Umbilical cord (tissue), 2 donors: ENCODE data around the gene HHAT. TPM values are rescaled to one million over a fixed set of nuclear protein-coding genes. Genes with fewer than 3 reads are reported as not detected.

Source experiments
- DNase-seq: peaks from one replicate; pipeline ENCODE4 v3.0.0-alpha.2; 2015; ENCODE audit warnings: low spot score
- total RNA-seq: library from RNA; depleted of rRNA; stranded (reverse); fragments of >200 nt; gene quantifications from one replicate; pipeline ENCODE4 v1.2.3, GENCODE V29; 2014; ENCODE audit warnings: low replicate concordance; ENCODE audit not compliant: insufficient read depth

The HHAT gene
- total RNA-seq, 1 donor from 2014 or later, result 6.3 TPM

- DNase-seq, result no peak
These were observed 378.9 kb downstream of the HHAT start for GRCh38 chr1:210707300-210708240.

GRCh38 chr1:210709701-210710100 is 381.0 kb downstream of the HHAT start:
- no peak for DNase-seq

DNA sequence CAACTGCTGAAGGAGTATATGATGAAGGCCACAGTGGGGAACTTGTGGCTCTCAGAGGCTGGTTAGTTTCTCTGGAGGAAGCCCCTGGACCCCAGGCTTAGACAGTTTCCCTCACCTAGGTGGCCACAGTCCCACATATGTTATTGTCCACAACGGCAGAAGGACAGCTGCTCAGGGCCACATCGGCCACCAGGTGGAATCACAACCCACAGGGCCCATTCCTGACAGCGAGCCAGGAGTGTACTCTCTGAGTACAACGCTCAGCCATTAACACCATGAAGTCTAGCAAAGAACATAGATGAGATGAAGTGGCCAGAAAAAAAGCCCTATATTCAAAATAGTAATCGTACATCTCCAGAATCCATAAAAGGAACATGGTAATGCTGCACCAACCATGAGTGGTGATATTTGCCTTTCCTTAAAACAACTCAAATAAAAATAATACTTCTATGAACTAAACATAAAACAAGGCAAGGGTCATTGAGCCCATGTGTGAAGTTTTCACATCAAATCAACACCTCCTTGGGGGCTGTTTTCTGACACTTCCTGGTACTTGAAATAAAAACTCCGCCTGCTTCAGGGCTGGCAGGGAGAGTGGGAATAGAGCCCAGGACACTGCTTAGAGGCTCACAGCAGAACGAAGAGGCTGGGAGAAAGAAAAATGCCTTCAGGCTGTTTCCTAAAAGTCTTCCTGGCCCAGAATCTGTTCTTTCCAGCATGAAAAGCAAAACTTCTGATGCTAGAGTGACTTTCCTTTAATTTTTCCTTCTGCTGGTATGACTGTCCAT is 383.3 kb downstream of the HHAT start:
- no peak for DNase-seq

DNA sequence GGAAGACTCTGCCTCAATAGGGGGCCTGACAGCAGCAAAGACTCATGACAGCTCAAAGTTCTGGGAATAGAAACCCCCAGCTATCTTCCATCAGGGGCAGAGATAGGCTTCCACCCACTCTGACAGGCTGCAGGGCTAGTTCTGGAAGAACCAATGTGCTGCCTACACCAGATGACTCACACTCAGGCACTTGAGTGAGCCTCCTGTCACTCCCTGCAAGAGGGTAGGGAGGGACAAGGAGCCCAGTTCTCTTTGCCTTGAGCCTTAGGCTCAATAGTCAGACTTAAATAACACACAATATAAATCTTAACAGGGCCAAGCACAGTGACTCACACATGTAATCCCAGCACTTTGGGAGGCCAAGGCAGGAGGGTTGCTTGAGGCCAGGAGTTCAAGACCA is 386.4 kb downstream of the HHAT start:
- no peak for DNase-seq

- DNase-seq, result no peak
These were observed 393.8 kb downstream of the HHAT start for GRCh38 chr1:210722410-210723081.

- DNase-seq, result no peak
These were observed 394.9 kb downstream of the HHAT start for GRCh38 chr1:210723646-210724045.

DNA sequence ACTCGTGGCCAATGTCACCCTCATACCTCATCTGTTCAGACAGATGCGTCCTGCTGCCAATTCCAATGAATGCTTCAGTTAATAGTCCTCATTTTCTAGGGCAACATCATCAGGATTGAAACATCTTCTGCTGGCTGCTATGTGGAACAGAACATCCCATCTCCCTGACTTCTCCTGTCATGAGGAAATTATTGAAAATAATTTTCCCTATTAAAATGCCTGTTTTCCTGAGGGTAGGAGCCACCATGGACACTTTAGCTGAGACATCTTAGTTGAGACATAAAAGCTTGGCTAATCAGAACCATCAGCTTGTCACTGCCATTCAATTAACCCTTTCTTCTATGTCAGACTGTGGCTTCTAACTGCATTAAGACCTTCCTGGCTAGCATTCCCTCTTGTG is 396.1 kb downstream of the HHAT start:
- no peak for DNase-seq

Other genes starting within 250 kb of the HHAT start
- gene SERTAD4, start 96.1 kb upstream of the HHAT start, total RNA-seq, result 6.5 TPM